Lower leg skin (tissue), 4 donors: Measurements from ENCODE around the gene CREB3. TPM values are rescaled to one million over a fixed set of nuclear protein-coding genes. Genes with fewer than 3 reads are reported as not detected.
A peak's percentile ranks its signal among the peaks of the same experiment; 100 is the strongest.

Source experiments
- DNase-seq, 2 donors: peaks; one replicate each; pipeline ENCODE4 v3.0.0-alpha.2; 2019; ENCODE audit warnings: low spot score in 2 of 2
- H3K4me3 ChIP-seq: fragments of 200-600 bp; sonication (generic); 2 replicates; pipeline ENCODE4 v1.5.1; 2017; ENCODE audit warnings: mild to moderate bottlenecking, low read depth; ENCODE audit not compliant: poor library complexity, severe bottlenecking
- CTCF ChIP-seq, 3 donors: fragments of 450-650 bp; IDR thresholded peaks; one replicate each; pipeline ENCODE4 v1.5.1; 2016; ENCODE audit warnings: antibody characterized with exemption in 3 of 3, mild to moderate bottlenecking in 3 of 3, moderate library complexity in 2 of 3
- POLR2A ChIP-seq, 2 donors: fragments of 450-650 bp; IDR thresholded peaks; one replicate each; pipeline ENCODE4 v1.6.1; 2016 to 2017; ENCODE audit warnings: antibody characterized with exemption in 2 of 2, mild to moderate bottlenecking in 1 of 2, moderate library complexity in 1 of 2
- WGBS, 2 donors: methylation state at CpG; one replicate each; pipeline ENCODE4 v1.1.5; 2018; 5-methylcytosine and 5-hydroxymethylcytosine counted together
- intact Hi-C: fragments of 100-400 bp; cut with DNase I; formaldehyde crosslinking; loops from one replicate; pipeline ENCODE4 v1.15.0; 2023; ENCODE audit warnings: low total_unique reads
- total RNA-seq, 4 donors: library from RNA; depleted of rRNA; stranded (reverse); fragments of >200 nt; gene quantifications; one replicate each; pipeline ENCODE4 v1.1.0, GENCODE V29; 2016

Gene CREB3
- total RNA-seq, 4 donors from 2014 or later: 18.2 to 26.6 (median 20.5) TPM

DNA sequence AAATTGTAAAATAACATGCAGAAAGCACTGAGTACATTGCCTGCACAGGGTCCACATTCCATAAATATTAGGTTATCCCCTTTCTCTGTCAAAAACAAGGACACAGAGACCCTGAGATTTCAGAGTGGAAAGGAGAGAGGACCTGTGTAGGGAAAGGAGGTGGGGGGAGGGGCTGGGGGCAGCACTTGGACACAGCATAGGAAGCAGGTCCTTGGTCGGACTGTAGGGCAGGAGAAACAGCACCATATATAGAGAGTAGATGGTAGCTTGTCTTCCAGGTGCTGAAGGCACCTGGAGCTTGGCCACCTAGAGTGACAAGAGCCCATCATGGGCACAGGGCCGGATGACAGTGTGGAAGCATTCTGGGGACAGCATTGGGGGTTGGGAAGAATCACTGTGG is 45.2 kb upstream of the CREB3 start:
- no peak for DNase-seq
- WGBS, 2 donors: 69 to 83% methylated on average over 2 of the region's 2 CpGs
- no peak overlapping the region for H3K4me3 ChIP-seq
- TF ChIP-seq CTCF (IDR thresholded peaks at IDR 0.05) (no peak), POLR2A (IDR thresholded peaks at IDR 0.05) (no peak)
- intact Hi-C loops: no loop called here

GRCh38 chr9:35687972-35688557 is 44.4 kb upstream of the CREB3 start:
- intact Hi-C loops: no loop called here
- DNase-seq: no peak
- TF ChIP-seq CTCF (IDR thresholded peaks at IDR 0.05) (no peak), POLR2A (IDR thresholded peaks at IDR 0.05) (no peak)
- no peak overlapping the region for H3K4me3 ChIP-seq
- WGBS, 2 donors: 77 to 80% methylated on average over 2 of the region's 2 CpGs

DNA sequence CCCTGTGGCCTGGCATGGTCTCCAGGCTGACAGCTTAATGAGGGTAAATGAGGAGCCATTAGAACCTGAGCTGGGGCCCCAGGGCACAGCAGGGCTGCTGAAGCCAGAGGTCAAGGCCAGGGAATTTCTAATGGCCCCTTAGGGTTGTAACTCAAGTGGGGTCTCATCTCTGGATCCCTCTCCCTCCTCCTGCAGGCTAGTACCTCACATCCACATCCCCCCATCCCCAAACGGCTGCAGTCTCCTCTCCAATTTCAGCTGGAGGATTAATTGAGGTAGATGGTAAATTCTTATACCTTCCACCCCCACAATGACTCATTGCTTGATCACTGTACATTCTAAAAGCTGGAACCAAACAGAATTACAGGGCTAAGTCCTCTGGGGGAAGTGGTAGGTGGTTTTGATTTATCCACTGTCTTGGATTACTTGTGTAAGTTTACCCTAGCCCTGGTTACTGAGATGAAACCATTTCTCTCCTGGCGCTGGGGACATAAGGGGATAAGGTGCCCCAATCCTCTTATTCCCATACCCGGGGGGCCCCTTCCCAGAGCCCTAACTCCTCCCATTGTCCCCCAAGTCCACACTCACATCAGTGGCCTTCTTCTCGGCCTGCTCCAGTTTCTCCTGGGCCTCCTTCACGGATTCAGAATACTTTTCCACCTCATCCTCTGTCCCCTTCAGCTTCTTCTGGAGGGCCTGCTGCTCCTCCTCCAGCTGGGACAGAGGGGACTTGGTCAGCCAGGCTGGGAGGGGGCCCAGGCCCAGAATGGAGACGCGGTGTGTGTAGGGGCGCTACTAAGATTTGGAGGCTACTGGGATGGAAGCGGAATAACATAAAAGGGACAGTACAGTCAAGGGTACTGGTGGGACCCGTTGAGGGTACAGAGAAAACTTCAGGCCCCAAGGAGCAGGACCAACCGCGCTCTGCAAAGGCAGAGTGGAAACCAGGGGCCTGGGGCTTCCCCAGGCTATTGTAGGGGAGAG is 43.6 kb upstream of the CREB3 start:
- 62 to 72% methylated on average over 12 of the region's 12 CpGs for WGBS, 2 donors
- no peak for DNase-seq
- intact Hi-C loops: no loop called here

DNA sequence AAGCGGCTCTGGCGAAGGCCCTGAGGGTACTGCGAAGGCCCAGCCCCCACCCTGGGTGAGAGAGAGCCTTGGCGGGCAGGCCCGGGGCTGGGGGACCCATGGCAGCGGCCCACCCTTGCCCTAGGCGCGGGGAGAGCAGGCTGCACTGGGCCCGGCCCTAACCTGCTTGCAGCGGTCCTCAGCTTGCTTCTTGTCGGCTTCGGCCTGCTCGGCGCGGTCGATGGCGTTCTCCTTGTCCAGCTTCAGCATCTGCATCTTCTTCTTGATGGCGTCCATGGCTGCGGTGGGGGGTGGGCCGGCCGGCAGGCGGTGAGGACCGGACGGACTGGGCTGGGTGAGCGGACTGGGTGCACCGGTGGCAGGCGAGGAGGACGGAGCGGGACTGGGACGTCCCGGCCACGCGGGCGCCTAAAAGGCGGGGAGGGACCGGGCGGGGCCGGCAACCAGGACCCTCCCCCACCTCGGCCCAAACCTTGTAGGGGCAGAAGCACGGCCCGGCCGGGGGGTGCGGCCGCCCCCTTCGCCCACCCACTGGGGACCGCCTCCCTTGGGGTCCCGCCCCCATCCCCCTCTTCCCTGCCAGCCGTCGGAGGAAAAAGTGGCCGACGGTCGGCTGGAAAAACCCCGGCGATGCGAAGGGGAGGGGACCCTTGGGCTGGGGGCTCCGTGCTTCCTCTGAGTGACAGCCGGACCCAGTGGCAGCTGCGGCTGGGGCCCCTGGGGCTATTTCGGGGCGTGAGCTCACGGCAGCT is 42.7 kb upstream of the CREB3 start, which contains the start of gene TPM2:
TPM2 (minus strand) TSS at position 384 of the 752 bp plus-strand sequence; CDS start at position 276, 108 bp downstream.
- no peak for TF ChIP-seq POLR2A (IDR thresholded peaks at IDR 0.05)
- no peak for TF ChIP-seq CTCF (IDR thresholded peaks at IDR 0.05)
- intact Hi-C loops: no loop called here
- DNase-seq: peak in 1 of 2 donors; percentile 88
- peak within 1 kb of the TSS; percentile 83 for H3K4me3 ChIP-seq
- WGBS, 2 donors: 24 to 39% methylated on average over 27 to 34 of the region's 61 CpGs

More for the DNA sequence above, 43.6 kb upstream of the CREB3 start:
- no peak for TF ChIP-seq CTCF (IDR thresholded peaks at IDR 0.05)
- TF ChIP-seq POLR2A (IDR thresholded peaks at IDR 0.05): no peak
- peak overlapping the region; percentile 13 for H3K4me3 ChIP-seq

DNA sequence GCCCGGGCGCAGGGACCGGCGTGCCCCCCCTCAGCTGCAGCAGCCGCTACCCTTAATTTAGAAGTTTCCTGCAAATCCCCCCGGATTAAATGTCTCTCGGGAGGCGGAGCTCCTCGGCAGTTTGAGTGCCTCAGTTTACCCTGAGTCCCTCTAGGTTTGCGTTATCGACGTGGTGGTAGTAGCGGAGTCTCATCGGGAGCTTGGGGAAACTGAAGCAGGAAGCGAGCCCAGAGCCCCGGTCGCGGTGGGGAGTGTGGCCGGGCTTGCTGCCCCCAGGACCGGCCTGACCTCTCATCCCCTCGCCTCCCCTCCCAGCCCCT is 42.2 kb upstream of the CREB3 start:
- intact Hi-C loops: no loop called here
- 1% methylated on average over 20 of the region's 21 CpGs; no CpG with 5 or more reads in 1 of the 2 donors for WGBS, 2 donors
- peak overlapping the region; percentile 83 for H3K4me3 ChIP-seq
- DNase-seq: no peak
- TF ChIP-seq CTCF (IDR thresholded peaks at IDR 0.05) (no peak), POLR2A (IDR thresholded peaks at IDR 0.05) (no peak)
